GM18873 (cell line): ENCODE data around the gene NANS.
"Not testable (repeated sequence)": the region's sequence is repeated elsewhere in the genome, so short reads cannot be mapped to it uniquely, and the experiment has no call there.

Source experiments
- ATAC-seq: cut with Tn5 transposase; IDR thresholded peaks from one replicate; pipeline ENCODE4 v1.9.1; 2021; ENCODE audit warnings: mild to moderate bottlenecking, moderate library complexity, moderate number of reproducible peaks; ENCODE audit not compliant: unreplicated experiment, low FRiP score

Gene NANS

GRCh38 chr9:98095401-98095800 is 38.9 kb downstream of the NANS start:
- no peak for ATAC-seq

DNA sequence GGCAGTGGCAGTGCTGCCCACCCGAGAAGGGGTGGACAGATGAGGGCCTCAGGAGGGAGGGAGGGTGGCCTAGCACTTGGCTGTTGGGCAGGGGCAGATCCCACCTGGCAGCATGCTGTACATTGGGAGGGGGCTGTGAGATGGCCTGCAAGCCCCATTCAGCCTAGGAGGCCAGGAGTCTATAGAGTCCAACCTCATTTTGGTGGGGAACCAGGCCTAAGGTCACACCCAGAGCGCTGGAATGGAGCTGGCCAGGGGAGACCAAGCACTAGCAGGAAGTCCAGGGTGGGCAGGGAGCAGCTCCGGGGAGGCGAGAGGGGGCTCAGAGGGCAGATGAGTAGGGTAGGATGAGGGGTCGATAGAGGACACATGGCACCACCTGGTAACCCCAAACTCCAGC is 39.6 kb downstream of the NANS start:
- no peak for ATAC-seq

DNA sequence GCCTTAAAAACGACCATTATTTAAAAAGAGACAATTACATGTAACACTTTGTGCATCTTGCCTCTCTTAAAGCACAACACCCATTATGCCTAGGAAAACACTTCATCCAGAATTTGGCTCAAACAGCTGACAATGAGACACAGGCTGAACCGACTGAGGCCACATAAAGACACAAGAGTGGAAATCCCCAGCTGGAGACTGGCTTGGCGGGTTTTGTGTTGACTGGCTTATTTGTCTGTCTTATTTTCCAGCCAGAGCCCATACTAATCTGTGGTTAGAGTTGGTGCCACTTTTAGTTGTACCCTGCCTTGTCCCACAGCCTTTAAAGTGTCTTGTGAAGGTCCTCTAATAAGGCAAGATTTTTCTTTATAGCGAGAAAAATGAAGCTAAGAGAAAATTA is 41.3 kb downstream of the NANS start:
- no peak for ATAC-seq

- ATAC-seq = no peak
Measured at GRCh38 chr9:98099346-98099745, 42.8 kb downstream of the NANS start.

DNA sequence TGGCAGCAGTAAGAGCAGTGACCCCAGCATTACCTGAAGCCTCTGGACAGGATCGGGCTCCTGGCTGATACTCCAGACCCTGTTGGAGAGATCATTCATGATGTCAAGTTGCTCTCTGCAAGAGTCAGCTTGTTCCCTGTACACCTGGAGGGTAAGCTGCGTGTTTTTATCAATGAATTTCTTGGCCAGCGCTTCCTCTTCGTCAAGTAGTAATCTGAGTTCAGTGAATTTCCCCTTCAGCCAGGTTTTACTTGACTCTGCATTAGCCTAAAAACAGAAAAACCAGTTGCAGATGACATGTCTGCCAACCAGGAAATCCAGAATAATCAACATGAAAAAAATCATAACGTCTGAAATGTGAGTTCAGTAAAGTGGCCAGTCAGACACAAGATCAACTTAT is 43.4 kb downstream of the NANS start:
- no peak for ATAC-seq

DNA sequence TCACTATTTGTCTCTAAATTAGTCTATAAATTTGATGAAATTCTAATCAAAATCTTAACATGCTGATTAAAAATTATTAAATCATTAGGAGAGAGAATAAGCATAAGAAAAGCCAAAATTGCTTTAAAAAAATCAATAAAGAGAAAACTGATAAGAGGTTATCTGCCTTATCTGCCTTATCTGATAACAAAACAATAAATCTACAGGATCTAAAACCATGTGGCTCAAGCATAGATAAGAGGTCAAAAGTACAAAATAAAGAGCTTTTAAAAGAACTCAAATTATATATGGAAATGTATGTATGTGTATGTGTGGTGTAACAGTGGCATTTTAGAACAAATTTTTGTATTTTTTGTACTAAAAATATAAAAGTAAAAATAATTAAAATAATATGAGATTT is 43.9 kb downstream of the NANS start:
- ATAC-seq = no peak

DNA sequence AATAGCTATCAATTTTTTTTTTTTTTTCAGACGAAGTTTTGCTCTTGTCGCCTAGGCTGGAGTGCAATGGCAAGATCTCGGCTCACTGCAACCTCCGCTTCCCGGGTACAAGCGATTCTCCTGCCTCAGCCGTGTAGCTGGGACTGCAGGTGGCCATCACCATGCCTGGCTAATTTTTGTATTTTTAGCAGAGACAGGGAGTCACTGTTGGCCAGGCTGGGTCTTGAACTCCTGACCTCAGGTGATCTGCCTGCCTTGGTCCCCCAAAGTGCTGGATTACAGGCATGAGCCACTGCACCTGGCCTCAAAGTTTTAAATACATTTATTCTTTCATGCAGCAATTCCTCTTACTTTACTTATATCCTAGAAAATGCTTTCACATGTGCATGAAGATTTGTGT is 44.9 kb downstream of the NANS start:
- ATAC-seq = no peak

DNA sequence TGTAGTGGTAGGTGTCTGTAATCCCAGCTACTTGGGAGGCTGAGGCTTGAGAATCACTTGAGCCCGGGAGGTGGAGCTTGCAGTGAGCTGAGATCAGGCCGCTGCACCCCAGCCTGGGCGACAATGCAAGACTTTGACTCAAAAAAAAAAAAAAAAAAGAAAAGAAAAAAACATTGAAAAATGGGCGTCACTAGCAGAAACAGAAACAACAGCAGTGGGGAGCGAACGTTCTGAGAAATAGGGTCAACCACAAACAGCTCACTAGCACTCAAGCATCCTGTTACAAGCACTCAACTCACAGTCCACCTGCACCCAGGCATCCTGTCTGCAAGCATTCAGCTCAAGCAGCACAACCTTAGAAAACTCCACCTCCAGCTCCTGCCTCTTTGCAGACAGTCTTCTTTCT is 45.3 kb downstream of the NANS start:
- ATAC-seq = peak; percentile 98

GRCh38 chr9:98104445-98104881 is 47.9 kb downstream of the NANS start:
- no peak for ATAC-seq

DNA sequence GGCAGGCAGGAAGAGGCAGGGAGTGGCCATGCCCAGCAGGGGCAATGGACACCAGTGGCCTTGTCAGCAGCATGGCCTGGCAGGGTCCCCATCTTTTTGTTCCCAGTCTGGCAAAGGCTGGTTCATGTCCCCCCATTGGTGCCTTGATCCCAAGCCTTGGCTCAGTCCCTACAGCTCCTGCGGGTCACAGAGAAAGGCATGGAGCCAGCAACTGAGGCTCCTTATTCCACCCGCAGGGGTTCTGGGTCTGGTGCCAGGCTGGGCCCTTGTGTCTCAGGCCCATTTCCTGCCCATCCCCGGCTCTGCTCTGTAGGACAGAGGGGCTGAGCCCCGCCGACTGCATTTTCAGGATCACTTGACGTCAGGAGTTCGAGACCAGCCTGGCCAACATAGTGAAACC is 48.5 kb downstream of the NANS start:
- no peak for ATAC-seq

DNA sequence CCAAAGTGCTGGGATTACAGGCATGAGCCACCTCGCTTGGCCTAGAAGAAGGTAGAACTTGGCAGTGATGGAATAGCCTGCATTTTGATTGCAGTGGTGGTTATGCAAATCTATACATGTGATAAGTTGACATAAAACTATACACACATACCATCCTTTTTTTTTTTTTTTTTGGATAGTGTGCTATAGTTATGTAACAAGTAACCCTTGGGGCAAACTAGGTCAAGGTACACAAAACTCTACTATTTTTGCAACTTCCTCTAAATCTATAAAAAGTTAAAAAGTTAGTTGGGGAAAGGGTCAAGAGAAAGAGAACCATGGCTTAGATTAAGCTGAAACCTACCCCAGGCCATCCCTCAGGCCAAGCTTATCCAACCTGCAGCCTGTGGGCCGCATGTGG is 51.4 kb downstream of the NANS start:
- ATAC-seq = no peak

GRCh38 chr9:98108531-98109031 is 52.0 kb downstream of the NANS start:
- ATAC-seq = peak; percentile 59

- no peak for ATAC-seq
Measured at GRCh38 chr9:98109052-98109451, 52.5 kb downstream of the NANS start.

GRCh38 chr9:98117097-98117496 is 60.6 kb downstream of the NANS start:
- not testable (repeated sequence) for ATAC-seq

DNA sequence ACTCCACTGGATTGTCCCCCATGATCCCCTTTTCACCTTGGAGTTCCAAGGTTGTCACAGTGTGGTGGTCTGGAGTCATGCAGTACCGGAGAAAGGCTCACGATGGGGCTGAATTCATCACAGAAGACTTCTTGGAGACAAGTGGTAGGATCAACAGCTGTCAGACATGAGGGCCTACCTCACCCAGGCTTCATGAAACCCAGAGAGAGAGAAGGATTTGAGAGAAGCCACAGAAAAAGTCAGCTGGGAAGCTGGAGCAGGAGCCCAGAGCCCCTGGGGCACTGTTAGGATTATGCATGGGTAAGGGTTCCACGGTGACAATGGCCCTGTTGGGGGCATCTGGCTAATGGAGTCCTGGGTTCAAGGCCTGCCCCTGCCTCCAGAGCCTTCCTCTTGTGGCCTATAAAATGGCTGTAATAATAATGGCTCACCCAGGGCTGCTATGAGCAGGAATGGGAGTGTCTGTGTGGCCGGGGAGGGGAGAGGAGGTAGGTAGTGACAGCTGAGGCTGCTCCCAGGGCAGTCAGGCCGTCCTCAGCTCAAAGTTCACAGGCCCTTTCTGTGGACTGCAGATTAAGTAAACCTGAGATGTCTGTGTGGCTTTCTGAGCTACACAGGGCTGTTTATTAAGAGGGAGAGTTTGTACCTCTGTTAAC is 61.6 kb downstream of the NANS start:
- ATAC-seq = peak; percentile 50

DNA sequence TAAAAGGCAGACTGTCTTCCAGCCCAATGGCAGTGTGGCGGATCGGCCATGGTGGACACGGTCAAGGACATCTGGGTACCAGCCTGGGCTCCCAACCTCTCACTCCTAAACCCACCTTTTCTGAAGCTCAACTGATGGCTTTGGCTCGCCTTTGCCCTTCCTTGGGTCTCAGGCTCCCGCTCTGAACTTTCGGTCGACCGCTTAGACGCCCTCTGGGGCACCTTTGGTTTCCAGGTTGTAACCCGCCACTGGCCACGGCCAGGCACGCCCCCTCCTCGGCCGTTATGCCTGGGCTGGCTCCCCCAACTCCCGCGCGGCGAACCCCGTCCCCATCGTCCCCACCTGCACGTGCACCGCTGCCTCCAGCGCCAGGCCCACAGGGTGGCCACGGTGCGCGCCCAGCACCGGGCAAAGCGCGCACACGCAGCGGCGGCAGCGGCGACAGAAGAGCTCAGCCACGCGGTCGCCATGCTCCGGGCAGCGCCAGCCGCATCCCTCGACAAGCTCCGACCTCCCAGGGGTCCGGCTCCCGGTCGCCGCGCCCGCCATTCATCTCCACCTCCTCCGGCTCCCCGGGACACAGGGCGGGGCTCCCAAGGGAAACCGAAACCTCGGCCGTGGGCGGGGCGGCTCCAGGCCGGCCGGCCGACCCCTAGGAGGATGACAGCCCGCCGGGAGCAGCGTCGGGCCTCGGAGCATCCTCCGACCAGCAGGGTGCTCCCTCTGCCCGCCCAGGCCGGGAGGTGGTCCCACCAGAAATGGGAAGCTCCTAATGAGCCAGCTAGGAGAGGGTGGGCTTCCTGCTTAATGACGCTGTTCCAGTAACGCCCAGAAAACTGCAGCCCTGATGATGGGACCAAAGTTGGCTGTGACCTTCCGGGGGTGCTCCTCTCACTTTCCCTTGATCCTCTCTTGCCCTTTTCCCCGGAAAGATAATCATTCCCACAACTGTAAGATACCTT is 62.4 kb downstream of the NANS start, which contains the start of gene TRIM14:
Gene TRIM14, minus strand, starts transcription at position 583 of the 962 bp plus-strand sequence. Its CDS starts 34 bp downstream, at position 549.
- peak; percentile 42 for ATAC-seq

- no peak for ATAC-seq
Measured at GRCh38 chr9:98120476-98120875, 63.9 kb downstream of the NANS start.

DNA sequence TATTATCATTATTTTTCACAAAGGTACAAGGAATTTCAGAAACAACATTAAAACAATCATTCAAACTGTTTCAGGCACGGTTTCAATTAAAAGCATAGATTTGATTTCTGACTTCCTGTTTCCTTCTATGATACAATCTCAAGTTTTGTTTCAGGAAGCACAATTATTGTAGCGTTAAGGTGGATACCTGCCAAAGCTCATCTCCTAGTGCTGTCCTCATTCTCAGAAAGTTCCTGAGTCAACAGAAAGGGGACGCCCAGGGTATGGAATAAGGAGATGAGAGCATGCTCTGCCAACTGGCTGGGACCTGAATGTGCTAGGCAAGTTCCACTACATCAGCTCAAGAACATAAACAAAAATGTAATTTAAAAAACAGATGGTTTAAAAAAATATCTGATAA is 64.5 kb downstream of the NANS start:
- ATAC-seq = no peak

GRCh38 chr9:98124091-98124490 is 67.6 kb downstream of the NANS start:
- ATAC-seq = not testable (repeated sequence)

GRCh38 chr9:98124637-98125426 is 68.3 kb downstream of the NANS start:
- no peak for ATAC-seq

- no peak for ATAC-seq
Measured at GRCh38 chr9:98127226-98127625, 70.7 kb downstream of the NANS start.
